Tibial artery (tissue), 4 donors: Measurements from ENCODE around the gene DNAH3.

Experiments
- DNase-seq, 2 donors: peaks; one replicate each; pipeline ENCODE4 v3.0.0-alpha.2; 2019
- H3K27ac ChIP-seq, 2 donors: fragments of 200-600 bp; sonication (generic) in 1 of 2; 1 replicate in 1 of 2; 2 replicates in 1 of 2; pipeline ENCODE4 v1.5.1; 2018 to 2019; ENCODE audit warnings: mild to moderate bottlenecking in 1 of 2
- H3K27me3 ChIP-seq, 2 donors: fragments of 200-600 bp; sonication (generic) in 1 of 2; one replicate each; pipeline versions ENCODE4 v1.5.1 to v1.6.0; 2016 to 2019
- H3K36me3 ChIP-seq, 3 donors: fragments of 200-600 bp; sonication (generic) in 2 of 3; one replicate each; pipeline ENCODE4 v1.5.1; 2016 to 2019; ENCODE audit warnings: mild to moderate bottlenecking in 2 of 3
- H3K4me1 ChIP-seq, 4 donors: fragments of 200-600 bp; sonication (generic) in 2 of 4; 1 replicate in 3 of 4; 2 replicates in 1 of 4; pipeline ENCODE4 v1.5.1; 2016 to 2019
- H3K4me3 ChIP-seq, 2 donors: fragments of 200-600 bp; sonication (generic) in 1 of 2; 1 replicate in 1 of 2; 2 replicates in 1 of 2; pipeline ENCODE4 v1.5.1; 2018 to 2019; ENCODE audit warnings: mild to moderate bottlenecking in 2 of 2
- H3K9me3 ChIP-seq, 3 donors: fragments of 200-600 bp; sonication (generic) in 1 of 3; one replicate each; pipeline ENCODE4 v1.5.1; 2016 to 2019
- intact Hi-C: fragments of 100-400 bp; cut with DNase I; formaldehyde crosslinking; loops from one replicate; pipeline ENCODE4 v1.15.0; 2023; ENCODE audit warnings: low total_unique reads
- TF ChIP-seq, protein P1 (sequence below), 2 experiments: fragments of 200-600 bp in 1 of 2; fragments of 450-650 bp in 1 of 2; IDR thresholded peaks; one replicate each; pipeline ENCODE4 v1.5.1; 2017 to 2019; ENCODE audit warnings: antibody characterized with exemption in 2 of 2, mild to moderate bottlenecking in 1 of 2, moderate library complexity in 1 of 2

The DNAH3 gene

DNA sequence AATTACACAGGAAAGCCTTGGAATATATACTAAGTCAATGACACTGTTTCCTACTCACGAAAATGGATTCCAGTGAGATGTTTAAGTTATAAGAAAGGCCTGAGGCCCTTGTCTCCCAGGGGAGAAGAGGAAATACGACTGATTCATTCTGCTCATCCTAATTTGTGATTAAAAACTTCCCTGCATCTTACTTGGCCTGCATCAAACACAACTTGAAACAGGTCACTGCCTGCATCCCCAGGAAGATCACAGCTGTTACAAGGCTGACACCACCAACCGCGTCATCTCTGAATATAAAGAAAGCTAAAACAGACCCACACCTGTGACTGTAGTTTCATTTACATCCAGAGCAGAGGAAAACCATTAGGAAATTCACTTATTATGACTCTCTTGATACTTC, 121.9 kb downstream of the DNAH3 start:
- Histone ChIP-seq H3K36me3 (no peaks in the 10 kb centered on the region), H3K9me3 (no peaks in the 10 kb centered on the region), H3K4me3 (no peak overlapping the region), H3K27ac (no peak overlapping the region), H3K4me1 (peaks cover 0 to 3% (median 0%) of the 10 kb centered on the region in 4 donors), H3K27me3 (no peaks in the 10 kb centered on the region)
- intact Hi-C loops: no loop called here
- DNase-seq: no peak
- TF ChIP-seq, protein P1, sequence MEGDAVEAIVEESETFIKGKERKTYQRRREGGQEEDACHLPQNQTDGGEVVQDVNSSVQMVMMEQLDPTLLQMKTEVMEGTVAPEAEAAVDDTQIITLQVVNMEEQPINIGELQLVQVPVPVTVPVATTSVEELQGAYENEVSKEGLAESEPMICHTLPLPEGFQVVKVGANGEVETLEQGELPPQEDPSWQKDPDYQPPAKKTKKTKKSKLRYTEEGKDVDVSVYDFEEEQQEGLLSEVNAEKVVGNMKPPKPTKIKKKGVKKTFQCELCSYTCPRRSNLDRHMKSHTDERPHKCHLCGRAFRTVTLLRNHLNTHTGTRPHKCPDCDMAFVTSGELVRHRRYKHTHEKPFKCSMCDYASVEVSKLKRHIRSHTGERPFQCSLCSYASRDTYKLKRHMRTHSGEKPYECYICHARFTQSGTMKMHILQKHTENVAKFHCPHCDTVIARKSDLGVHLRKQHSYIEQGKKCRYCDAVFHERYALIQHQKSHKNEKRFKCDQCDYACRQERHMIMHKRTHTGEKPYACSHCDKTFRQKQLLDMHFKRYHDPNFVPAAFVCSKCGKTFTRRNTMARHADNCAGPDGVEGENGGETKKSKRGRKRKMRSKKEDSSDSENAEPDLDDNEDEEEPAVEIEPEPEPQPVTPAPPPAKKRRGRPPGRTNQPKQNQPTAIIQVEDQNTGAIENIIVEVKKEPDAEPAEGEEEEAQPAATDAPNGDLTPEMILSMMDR (IDR thresholded peaks at IDR 0.05): no peak

DNA sequence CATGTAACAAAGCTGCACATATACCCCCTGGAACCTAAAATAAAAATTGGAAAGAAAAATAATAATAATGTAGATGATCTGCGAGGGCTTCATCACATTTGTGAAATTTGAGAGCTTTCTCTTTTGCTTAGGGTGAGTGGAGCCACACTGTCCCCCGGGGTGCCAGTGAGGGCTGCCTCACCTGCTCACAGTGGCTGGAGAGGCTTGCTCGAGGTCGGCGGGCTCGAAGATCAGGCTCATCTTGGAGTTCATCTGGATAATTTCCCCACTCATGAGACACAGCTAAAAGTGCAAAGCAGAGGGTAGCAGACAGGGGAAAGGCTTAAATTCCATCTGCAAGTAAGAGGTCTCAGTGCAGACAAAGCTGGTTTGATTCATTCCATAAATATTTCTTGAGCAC, 123.8 kb downstream of the DNAH3 start:
- Histone ChIP-seq H3K4me3 (no peak overlapping the region), H3K4me1 (no peaks in the 10 kb centered on the region), H3K27me3 (no peaks in the 10 kb centered on the region), H3K27ac (no peak overlapping the region), H3K36me3 (no peaks in the 10 kb centered on the region), H3K9me3 (no peaks in the 10 kb centered on the region)
- TF ChIP-seq, protein P1 (IDR thresholded peaks at IDR 0.05): no peak
- intact Hi-C loops: no loop called here
- no peak for DNase-seq

DNA sequence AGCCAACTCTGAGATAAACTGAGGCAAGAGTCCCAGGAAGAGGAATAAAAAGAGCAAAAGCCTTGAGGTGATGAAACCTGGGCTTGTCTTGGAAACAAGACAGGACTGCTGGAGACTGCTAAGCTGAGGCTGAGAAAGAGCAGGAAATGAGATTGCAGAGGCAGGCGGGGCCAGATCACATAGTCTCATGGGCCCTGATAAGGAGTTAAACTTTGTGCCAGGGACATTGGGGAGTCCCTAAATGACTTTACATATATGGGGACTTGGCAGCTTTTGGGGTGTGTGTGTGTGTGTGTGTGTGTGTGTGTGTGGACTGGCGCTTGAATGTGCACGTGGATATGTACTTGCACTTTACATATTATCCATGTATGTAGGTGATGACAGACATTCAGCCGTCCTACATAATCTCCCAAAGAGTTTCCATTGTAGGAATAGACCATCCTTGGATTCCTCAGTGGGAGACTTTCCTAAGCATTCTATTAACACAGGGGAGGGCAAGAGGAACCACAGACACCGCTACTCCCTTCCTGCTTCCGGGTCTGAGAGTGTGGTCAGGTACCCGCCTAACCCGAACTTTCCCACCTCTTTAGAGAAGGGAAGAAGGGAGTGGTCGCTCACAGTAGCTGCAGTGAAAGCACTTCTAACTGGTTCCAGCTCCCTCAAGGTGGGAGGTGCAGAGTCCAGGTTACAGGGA, 127.0 kb downstream of the DNAH3 start:
- no peaks in the 10 kb centered on the region for H3K4me1 ChIP-seq
- DNase-seq: no peak
- intact Hi-C loops: no loop called here
- no peaks in the 10 kb centered on the region for H3K36me3 ChIP-seq
- TF ChIP-seq, protein P1 (IDR thresholded peaks at IDR 0.05): no peak
- no peak overlapping the region for H3K4me3 ChIP-seq
- H3K27me3 ChIP-seq: no peaks in the 10 kb centered on the region
- H3K9me3 ChIP-seq: no peaks in the 10 kb centered on the region
- no peak overlapping the region for H3K27ac ChIP-seq

DNA sequence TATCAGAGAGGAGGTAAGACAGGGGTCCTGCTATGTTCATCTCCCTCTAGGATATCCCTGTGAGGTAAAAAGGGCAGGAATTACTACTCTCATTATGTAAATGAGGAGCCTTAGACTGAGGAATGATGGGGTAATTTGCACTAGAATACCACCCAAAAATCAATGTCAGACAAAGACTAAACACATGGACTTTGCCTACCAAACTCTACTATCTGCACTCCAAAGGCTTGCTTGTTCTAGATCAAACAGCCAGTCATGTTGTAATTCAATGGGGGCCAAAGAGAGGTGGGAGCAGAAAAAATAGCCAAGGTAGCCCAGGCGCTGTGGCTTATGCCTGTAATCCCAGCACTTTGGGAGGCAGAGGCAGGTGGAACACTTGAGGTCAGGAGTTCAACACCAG, 129.3 kb downstream of the DNAH3 start:
- H3K27ac ChIP-seq: no peak overlapping the region
- H3K27me3 ChIP-seq: no peaks in the 10 kb centered on the region
- no peak for DNase-seq
- no peaks in the 10 kb centered on the region for H3K4me1 ChIP-seq
- H3K36me3 ChIP-seq: no peaks in the 10 kb centered on the region
- H3K4me3 ChIP-seq: no peak overlapping the region
- no peaks in the 10 kb centered on the region for H3K9me3 ChIP-seq
- TF ChIP-seq, protein P1 (IDR thresholded peaks at IDR 0.05): no peak
- intact Hi-C loops: no loop called here

DNA sequence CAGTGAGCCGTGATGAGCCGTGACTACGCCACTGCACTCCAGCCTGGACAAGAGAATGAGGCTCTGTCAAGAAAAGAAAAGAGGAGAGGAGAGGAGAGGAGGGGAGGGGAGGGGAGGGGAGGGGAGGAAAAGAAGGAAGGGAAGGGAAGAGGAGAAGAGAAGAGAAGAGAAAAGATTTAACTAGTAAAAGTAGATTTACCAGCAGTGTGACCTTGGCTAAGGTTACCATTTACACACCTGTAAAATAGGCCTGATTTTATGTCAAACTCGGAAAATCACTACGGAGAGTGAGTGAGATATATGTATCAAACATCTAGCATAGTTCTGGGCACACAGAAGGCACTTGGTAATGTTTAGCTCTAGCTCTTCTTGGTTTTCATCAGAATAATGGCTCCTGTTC, 140.8 kb downstream of the DNAH3 start:
- Histone ChIP-seq H3K27me3 (no peaks in the 10 kb centered on the region), H3K27ac (no peak overlapping the region), H3K36me3 (no peaks in the 10 kb centered on the region), H3K4me1 (no peaks in the 10 kb centered on the region), H3K9me3 (peaks cover 0 to 3% (median 0%) of the 10 kb centered on the region in 3 donors), H3K4me3 (no peak overlapping the region)
- no peak for DNase-seq
- TF ChIP-seq, protein P1 (IDR thresholded peaks at IDR 0.05): no peak
- intact Hi-C loops: no loop called here

DNA sequence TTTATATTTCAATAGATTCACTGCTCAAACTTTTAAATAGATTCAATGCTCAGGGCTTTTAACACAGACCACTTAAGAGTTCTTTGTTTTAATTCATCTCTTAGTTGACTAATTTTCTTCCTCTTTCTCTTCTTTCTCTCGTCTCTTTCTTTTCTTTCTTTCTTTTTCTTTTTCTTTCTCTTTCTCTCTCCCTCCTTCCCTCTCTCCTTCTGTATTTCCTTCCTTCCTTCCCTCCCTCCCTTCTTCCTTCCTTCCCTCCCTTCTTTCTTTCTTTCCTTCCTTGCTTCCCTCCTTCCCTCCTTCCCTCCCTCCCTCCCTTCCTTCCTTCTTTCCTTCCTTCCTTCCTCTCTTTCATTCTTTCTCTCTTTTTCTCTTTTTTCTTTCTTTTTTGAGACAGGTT, 145.6 kb downstream of the DNAH3 start:
- Histone ChIP-seq H3K4me1 (no peaks in the 10 kb centered on the region), H3K4me3 (no peak overlapping the region), H3K27ac (no peak overlapping the region), H3K36me3 (no peaks in the 10 kb centered on the region), H3K27me3 (no peaks in the 10 kb centered on the region), H3K9me3 (no peaks in the 10 kb centered on the region)
- intact Hi-C loops: no loop called here
- no peak for DNase-seq
- TF ChIP-seq, protein P1 (IDR thresholded peaks at IDR 0.05): no peak
